Lower leg skin (tissue), 3 donors: ENCODE results near the gene TYW1B.
"Not testable (repeated sequence)": the region's sequence is repeated elsewhere in the genome, so short reads cannot be mapped to it uniquely, and the experiment has no call there.

Experiments
- CTCF ChIP-seq, 3 donors: fragments of 450-650 bp; IDR thresholded peaks; one replicate each; pipeline ENCODE4 v1.5.1; 2016; ENCODE audit warnings: antibody characterized with exemption in 3 of 3, mild to moderate bottlenecking in 3 of 3, moderate library complexity in 2 of 3
- POLR2A ChIP-seq, 2 donors: fragments of 450-650 bp; IDR thresholded peaks; one replicate each; pipeline ENCODE4 v1.6.1; 2016 to 2017; ENCODE audit warnings: antibody characterized with exemption in 2 of 2, mild to moderate bottlenecking in 1 of 2, moderate library complexity in 1 of 2

DNA sequence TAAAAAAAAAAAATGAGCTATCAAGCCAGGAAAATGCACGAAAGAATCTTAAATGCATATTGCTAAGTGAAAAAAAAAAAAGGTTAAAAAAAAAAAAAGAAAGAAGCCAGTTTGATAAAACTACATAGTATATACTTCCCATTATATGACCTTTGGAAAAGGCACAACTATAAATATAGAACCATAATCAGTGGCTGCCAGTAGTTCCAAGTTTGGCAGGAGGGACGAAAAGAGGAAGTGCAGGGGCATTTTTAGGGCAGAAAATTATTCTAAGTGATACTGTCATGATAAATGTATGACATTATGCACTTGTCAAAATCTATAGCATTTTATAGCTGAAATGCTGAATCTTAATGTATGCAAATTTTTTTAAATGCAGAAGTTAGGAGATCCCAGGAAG, 226.3 kb downstream of the TYW1B start:
- TF ChIP-seq POLR2A, CTCF (IDR thresholded peaks at IDR 0.05): not testable (repeated sequence)
